BLaER1 (cell line): Measurements from ENCODE around the gene CFAP300.

ENCODE experiments used
- H3K27ac ChIP-seq: shearing (Covaris generic); formaldehyde crosslinking; 2 replicates; pipeline ENCODE4 v1.8.1; 2022
- H3K27me3 ChIP-seq: shearing (Covaris generic); formaldehyde crosslinking; 2 replicates; pipeline ENCODE4 v1.8.1; 2022
- H3K36me3 ChIP-seq: shearing (Covaris generic); formaldehyde crosslinking; 2 replicates; pipeline ENCODE4 v1.8.1; 2022
- H3K4me1 ChIP-seq: shearing (Covaris generic); formaldehyde crosslinking; 2 replicates; pipeline ENCODE4 v1.8.1; 2022
- H3K4me2 ChIP-seq: shearing (Covaris generic); formaldehyde crosslinking; 2 replicates; pipeline ENCODE4 v1.8.1; 2022
- H3K4me3 ChIP-seq: shearing (Covaris generic); formaldehyde crosslinking; 2 replicates; pipeline ENCODE4 v1.8.1; 2022
- H3K9ac ChIP-seq: shearing (Covaris generic); formaldehyde crosslinking; 2 replicates; pipeline ENCODE4 v1.8.1; 2022
- H3K9me3 ChIP-seq: shearing (Covaris generic); formaldehyde crosslinking; 2 replicates; pipeline ENCODE4 v1.8.1; 2022
- H4K20me1 ChIP-seq: shearing (Covaris generic); formaldehyde crosslinking; 2 replicates; pipeline ENCODE4 v1.8.1; 2022
- Cebpa-rat ChIP-seq: shearing (Covaris generic); IDR thresholded peaks from 2 replicates; pipeline ENCODE4 v1.8.1; 2022

The CFAP300 gene

DNA sequence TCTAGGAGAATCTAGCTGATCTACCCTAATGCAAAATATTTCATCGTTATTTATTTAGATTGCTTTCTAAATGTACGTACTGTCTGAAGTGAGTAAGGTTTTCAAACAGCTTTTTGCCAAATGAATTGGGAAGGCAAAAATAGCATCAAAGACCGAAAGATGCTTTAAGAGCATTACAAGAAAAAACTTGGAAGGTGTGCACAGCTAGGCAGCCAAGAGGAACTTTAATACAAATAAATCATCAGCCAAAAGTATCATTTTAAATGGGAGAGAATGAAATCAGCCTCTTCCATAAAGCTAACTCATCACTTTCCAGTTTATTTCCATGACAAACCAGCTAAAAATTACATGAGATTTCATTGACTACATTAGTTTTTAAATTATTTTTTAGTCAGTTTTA lies 30.2 kb upstream of the CFAP300 start:
- H3K4me3 ChIP-seq: no peak overlapping the region
- H3K27me3 ChIP-seq: no peaks in the 10 kb centered on the region
- no peaks in the 10 kb centered on the region for H3K4me1 ChIP-seq
- H3K27ac ChIP-seq: no peak overlapping the region
- H3K4me2 ChIP-seq: no peak overlapping the region
- H4K20me1 ChIP-seq: no peaks in the 10 kb centered on the region
- H3K36me3 ChIP-seq: no peaks in the 10 kb centered on the region
- TF ChIP-seq Cebpa-rat: no peak
- H3K9me3 ChIP-seq: no peaks in the 10 kb centered on the region
- no peak overlapping the region for H3K9ac ChIP-seq

DNA sequence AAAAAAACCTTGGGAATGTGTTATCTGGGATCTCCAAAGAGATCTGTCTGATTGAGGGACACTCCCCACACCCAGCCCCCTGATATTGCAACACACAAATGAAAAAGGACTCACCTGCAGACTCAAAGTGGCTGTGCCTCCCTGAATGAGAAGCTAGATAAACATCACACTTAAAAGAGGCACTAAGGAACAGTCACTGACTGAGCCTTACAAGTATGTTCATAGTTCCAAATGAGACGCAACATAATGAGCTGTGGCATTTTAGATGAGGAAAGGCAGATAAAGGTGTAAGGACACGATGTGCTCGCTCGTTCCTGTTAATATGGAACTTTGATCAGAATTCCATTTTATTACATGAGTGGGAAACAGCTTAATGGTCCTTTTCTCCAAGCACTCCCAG lies 21.0 kb upstream of the CFAP300 start:
- no peak overlapping the region for H3K27ac ChIP-seq
- H3K9me3 ChIP-seq: no peaks in the 10 kb centered on the region
- no peak overlapping the region for H3K4me3 ChIP-seq
- H3K36me3 ChIP-seq: no peaks in the 10 kb centered on the region
- no peaks in the 10 kb centered on the region for H4K20me1 ChIP-seq
- H3K4me1 ChIP-seq: no peaks in the 10 kb centered on the region
- no peak overlapping the region for H3K9ac ChIP-seq
- TF ChIP-seq Cebpa-rat: no peak
- H3K4me2 ChIP-seq: no peak overlapping the region
- no peaks in the 10 kb centered on the region for H3K27me3 ChIP-seq

DNA sequence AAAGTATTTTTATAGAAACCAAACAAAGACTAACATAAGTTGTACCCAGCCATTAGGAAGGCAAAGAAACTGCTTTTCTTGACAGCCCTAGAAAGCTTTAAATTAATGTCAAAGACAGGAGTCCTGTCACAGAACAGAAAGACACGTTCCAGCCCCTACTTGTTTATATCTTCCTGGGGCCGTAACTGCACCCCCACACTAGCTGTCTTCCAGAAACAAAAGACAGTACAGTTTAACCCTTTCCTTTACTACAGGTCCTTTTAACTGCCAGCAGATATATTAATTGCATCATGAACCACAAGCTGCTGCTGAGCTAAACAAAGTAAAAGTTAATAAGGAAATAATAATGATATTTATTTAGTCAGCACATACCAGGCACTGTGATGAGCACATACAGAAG lies 20.3 kb upstream of the CFAP300 start:
- Histone ChIP-seq H3K27ac (no peak overlapping the region), H3K9ac (no peak overlapping the region)
- no peak for TF ChIP-seq Cebpa-rat

DNA sequence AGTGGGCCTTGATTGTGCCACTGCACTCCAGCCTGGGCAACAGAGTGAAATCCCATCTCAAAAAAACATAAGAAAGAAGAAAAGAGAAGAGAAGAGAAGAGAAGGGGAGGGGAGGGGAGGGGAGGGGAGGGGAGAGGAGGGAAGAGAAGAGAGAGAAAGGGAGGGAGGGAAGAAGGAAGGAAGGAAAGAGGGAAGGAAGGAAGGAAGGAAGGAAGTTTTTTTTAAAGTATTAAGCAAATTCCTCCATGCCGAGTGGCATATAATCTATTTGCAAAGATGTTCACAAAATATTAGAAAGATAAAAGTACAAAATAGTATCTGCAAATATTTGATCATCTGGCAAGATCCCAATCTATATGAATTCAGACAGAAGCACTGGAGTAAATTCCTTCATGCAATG lies 10.5 kb upstream of the CFAP300 start:
- H3K27me3 ChIP-seq: no peaks in the 10 kb centered on the region
- H3K27ac ChIP-seq: no peak overlapping the region
- no peak for TF ChIP-seq Cebpa-rat
- H4K20me1 ChIP-seq: no peaks in the 10 kb centered on the region
- H3K9me3 ChIP-seq: peaks cover 8% of the 10 kb centered on the region; the same call in 1 of the 2 replicates
- H3K4me3 ChIP-seq: no peak overlapping the region
- H3K4me1 ChIP-seq: no peaks in the 10 kb centered on the region
- no peak overlapping the region for H3K4me2 ChIP-seq
- H3K36me3 ChIP-seq: no peaks in the 10 kb centered on the region
- H3K9ac ChIP-seq: no peak overlapping the region

More for the DNA sequence above, 20.3 kb upstream of the CFAP300 start:
- Histone ChIP-seq H4K20me1 (no peaks in the 10 kb centered on the region), H3K27me3 (no peaks in the 10 kb centered on the region), H3K4me3 (no peak overlapping the region), H3K9me3 (no peaks in the 10 kb centered on the region), H3K4me2 (no peak overlapping the region), H3K4me1 (no peaks in the 10 kb centered on the region), H3K36me3 (no peaks in the 10 kb centered on the region)

DNA sequence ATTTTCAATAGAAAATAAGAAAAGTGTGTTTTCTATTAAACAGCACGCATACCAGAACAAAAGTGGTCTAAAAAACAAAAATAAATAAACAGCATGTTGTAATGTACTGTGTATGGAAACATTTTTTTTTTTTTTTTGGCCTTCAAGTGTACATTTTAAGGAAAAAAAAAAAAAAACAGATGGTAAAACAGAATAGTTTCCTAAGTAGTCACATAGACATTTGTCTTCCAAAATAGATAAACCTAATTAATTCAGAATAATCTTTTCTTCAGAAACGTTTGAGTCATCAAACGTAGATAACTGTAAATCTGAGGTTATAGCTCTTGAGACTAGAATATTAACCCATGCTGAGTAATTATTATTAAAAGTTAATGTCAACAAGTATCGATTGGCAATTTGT lies 396 bp upstream of the CFAP300 start:
- 0 out of 2 replicates have a peak, but pooled peaks cover 5% of the 10 kb centered on the region for H3K9me3 ChIP-seq
- H3K27ac ChIP-seq: no peak overlapping the region
- no peak overlapping the region for H3K4me3 ChIP-seq
- no peaks in the 10 kb centered on the region for H4K20me1 ChIP-seq
- no peak overlapping the region for H3K4me2 ChIP-seq
- no peaks in the 10 kb centered on the region for H3K4me1 ChIP-seq
- no peaks in the 10 kb centered on the region for H3K27me3 ChIP-seq
- no peak for TF ChIP-seq Cebpa-rat
- no peaks in the 10 kb centered on the region for H3K36me3 ChIP-seq
- H3K9ac ChIP-seq: no peak overlapping the region

DNA sequence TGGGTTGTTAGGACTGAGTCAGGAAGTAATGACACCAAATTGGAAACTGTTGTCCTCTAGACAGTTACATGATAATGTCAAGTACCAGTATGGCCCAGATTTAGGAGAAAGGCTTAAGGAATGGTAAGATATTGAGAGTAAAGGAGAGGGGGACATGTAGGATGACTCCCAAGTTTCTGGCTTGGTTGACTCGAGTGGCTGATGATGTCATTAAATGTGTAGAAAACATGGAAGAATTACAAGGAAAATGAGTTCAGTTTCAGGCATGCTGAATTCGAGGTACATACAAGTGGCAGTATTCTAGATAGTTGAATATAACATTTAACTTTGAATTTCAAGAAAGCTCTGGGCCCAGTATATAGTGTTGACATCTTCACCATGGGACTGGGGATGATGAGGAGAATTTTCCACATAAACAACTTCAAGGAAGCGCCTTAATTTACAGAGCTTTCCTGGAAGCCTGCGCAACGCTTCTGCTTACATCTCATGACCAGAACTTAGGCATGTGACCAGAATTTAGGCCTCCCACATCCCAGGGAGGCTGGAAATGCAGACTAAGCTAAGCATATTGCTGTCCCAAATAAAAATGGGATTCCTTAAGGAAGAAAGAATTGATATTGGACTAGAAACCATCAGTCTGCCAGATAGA lies 3.8 kb downstream of the CFAP300 start:
- Histone ChIP-seq H3K27ac (no peak overlapping the region), H3K36me3 (no peaks in the 10 kb centered on the region), H3K4me2 (no peak overlapping the region), H3K4me1 (no peaks in the 10 kb centered on the region), H3K9ac (no peak overlapping the region), H3K9me3 (0 out of 2 replicates have a peak, but pooled peaks cover 5% of the 10 kb centered on the region), H4K20me1 (no peaks in the 10 kb centered on the region), H3K27me3 (no peaks in the 10 kb centered on the region), H3K4me3 (no peak overlapping the region)
- TF ChIP-seq Cebpa-rat: no peak

DNA sequence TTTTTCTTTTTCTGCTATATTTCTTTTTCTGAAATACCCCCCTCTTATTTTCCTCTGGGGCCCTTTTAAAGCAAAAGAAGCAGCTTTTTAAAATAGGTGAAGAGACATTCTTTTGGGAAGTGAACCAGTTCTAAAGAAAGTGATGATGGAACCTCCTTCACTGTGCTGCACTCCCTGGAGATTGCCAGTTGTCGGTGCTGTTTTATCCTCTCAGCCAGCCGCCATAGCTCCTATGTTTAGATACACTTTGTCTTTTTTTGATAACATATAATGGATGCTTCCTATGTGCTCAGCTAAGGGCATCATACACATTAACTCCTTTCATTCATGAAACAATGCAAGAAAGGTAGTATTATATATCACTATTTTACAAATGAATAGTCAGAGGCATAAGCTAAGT lies 14.0 kb downstream of the CFAP300 start:
- H3K27me3 ChIP-seq: no peaks in the 10 kb centered on the region
- H3K4me3 ChIP-seq: no peak overlapping the region
- no peaks in the 10 kb centered on the region for H3K9me3 ChIP-seq
- H3K36me3 ChIP-seq: no peaks in the 10 kb centered on the region
- H3K4me1 ChIP-seq: no peaks in the 10 kb centered on the region
- no peak overlapping the region for H3K27ac ChIP-seq
- H3K9ac ChIP-seq: no peak overlapping the region
- no peak overlapping the region for H3K4me2 ChIP-seq
- H4K20me1 ChIP-seq: no peaks in the 10 kb centered on the region
- TF ChIP-seq Cebpa-rat: no peak

DNA sequence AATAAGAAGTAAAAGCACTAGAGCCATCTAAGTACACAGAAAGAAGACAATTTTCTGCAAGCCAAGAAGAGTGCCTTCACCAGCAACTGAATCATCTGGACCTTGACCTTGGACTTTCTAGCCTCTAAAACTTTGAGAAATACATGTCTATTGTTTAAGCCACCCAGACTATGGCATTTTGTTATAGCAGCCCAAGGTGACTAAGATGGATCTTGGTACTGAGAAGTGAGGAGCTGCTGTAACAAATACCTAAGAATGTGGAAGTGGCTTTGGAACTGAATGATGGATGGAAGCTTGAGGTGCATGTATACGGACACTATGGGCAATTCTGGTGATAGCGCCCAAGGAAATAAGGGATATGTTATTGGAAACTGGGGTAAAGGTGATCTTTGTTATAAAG lies 14.9 kb downstream of the CFAP300 start:
- H3K27ac ChIP-seq: no peak overlapping the region
- H3K9me3 ChIP-seq: no peaks in the 10 kb centered on the region
- H4K20me1 ChIP-seq: no peaks in the 10 kb centered on the region
- no peaks in the 10 kb centered on the region for H3K36me3 ChIP-seq
- no peak overlapping the region for H3K9ac ChIP-seq
- no peaks in the 10 kb centered on the region for H3K27me3 ChIP-seq
- no peaks in the 10 kb centered on the region for H3K4me1 ChIP-seq
- H3K4me3 ChIP-seq: no peak overlapping the region
- no peak overlapping the region for H3K4me2 ChIP-seq
- TF ChIP-seq Cebpa-rat: no peak

DNA sequence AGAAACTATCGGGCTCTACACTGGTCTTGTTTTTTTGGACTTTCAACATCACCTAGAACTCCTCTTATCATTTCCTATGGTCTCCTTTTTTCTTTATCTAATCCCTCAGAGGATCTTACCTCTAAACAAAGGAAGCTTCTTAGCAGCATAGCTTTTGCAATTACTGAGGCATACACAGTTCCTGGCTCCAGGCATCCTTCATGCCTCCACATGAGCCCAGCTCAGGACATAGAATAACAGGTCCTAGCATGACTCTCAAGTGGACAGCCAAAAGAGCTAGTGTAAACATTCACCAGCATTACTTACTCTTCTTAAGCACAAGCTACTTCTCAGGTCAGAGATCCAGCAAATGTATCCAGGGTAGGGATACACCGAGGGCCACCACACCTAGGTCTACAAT lies 17.1 kb downstream of the CFAP300 start:
- Histone ChIP-seq H3K9ac (no peak overlapping the region), H3K36me3 (no peaks in the 10 kb centered on the region), H3K27me3 (no peaks in the 10 kb centered on the region), H3K27ac (no peak overlapping the region), H4K20me1 (no peaks in the 10 kb centered on the region), H3K4me1 (no peaks in the 10 kb centered on the region), H3K4me3 (no peak overlapping the region), H3K9me3 (no peaks in the 10 kb centered on the region), H3K4me2 (no peak overlapping the region)
- no peak for TF ChIP-seq Cebpa-rat

DNA sequence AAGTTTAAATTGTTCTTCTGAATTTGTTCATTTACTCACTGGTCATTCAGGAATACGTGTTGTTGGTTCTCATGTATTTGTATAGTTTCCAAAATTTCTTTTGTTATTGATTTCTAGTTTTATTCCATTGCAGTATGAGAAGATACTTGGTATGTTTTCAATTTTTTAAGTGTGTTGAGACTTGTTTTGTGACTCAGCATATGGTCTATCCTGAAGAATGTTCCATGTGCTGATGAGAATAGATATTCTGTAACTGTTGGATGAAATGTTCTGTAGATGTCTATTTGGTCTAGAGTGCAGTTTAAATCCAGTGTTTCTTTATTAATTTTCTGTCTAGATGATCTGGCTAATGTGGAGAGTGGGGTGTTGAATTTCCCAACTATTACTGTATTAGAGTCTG lies 23.5 kb downstream of the CFAP300 start:
- peaks cover 42% of the 10 kb centered on the region for H3K9me3 ChIP-seq
- H3K27me3 ChIP-seq: no peaks in the 10 kb centered on the region
- H4K20me1 ChIP-seq: no peaks in the 10 kb centered on the region
- H3K4me2 ChIP-seq: no peak overlapping the region
- no peaks in the 10 kb centered on the region for H3K36me3 ChIP-seq
- no peak overlapping the region for H3K27ac ChIP-seq
- H3K4me3 ChIP-seq: no peak overlapping the region
- TF ChIP-seq Cebpa-rat: no peak
- H3K9ac ChIP-seq: no peak overlapping the region
- H3K4me1 ChIP-seq: no peaks in the 10 kb centered on the region
